Astrocyte (in vitro differentiated cells and primary cell): ENCODE results near the gene SIAH2. TPM values are rescaled to one million over a fixed set of nuclear protein-coding genes. Genes with fewer than 3 reads are reported as not detected.

ENCODE experiments used
- DNase-seq: peaks from one replicate; pipeline ENCODE4 v3.0.0-alpha.2; 2010; ENCODE audit warnings: low read depth
- FAIRE-seq: peaks from 2 replicates; lab custom pipeline; 2011; peaks lifted over from hg19 to GRCh38; lab: Jason Lieb, UNC
- H2AFZ ChIP-seq: 2 replicates; pipeline ENCODE4 v1.6.0; 2012; ENCODE audit warnings: low read depth, low read length, inconsistent platforms
- H3K27ac ChIP-seq: 2 replicates; pipeline ENCODE4 v1.5.1; 2011; ENCODE audit warnings: low read depth, low read length, inconsistent platforms
- H3K27me3 ChIP-seq: 2 replicates; pipeline ENCODE4 v1.6.0; 2011; ENCODE audit warnings: low read length, inconsistent platforms; ENCODE audit not compliant: insufficient read depth
- H3K36me3 ChIP-seq: 2 replicates; pipeline ENCODE4 v1.5.1; 2011; ENCODE audit warnings: low read length, inconsistent platforms; ENCODE audit not compliant: insufficient read depth
- H3K4me1 ChIP-seq: 2 replicates; pipeline ENCODE4 v1.5.1; 2011; ENCODE audit warnings: low read length, inconsistent platforms; ENCODE audit not compliant: insufficient read depth
- H3K4me2 ChIP-seq: 2 replicates; pipeline ENCODE4 v1.6.0; 2012; ENCODE audit warnings: low read length, inconsistent platforms
- H3K4me3 ChIP-seq: 2 replicates; pipeline ENCODE4 v1.5.1; 2011; ENCODE audit warnings: low read depth, mild to moderate bottlenecking, low read length, inconsistent platforms; ENCODE audit not compliant: insufficient read depth
- H3K79me2 ChIP-seq: 2 replicates; pipeline ENCODE4 v1.6.0; 2012; ENCODE audit warnings: mild to moderate bottlenecking, low read length, inconsistent platforms; ENCODE audit not compliant: insufficient read depth
- H3K9ac ChIP-seq: 2 replicates; pipeline ENCODE4 v1.6.0; 2012; ENCODE audit warnings: mild to moderate bottlenecking, low read length, inconsistent platforms
- H3K9me3 ChIP-seq: 2 replicates; pipeline ENCODE4 v1.5.1; 2012; ENCODE audit warnings: low read depth, mild to moderate bottlenecking, low read length, inconsistent platforms; ENCODE audit not compliant: insufficient read depth
- H4K20me1 ChIP-seq: 2 replicates; pipeline ENCODE4 v1.6.0; 2012; ENCODE audit warnings: low read length, inconsistent platforms; ENCODE audit not compliant: insufficient read depth
- H3K27ac Mint-ChIP-seq: one replicate; pipeline ENCODE4 v1.8.0; 2021; ENCODE audit warnings: mild to moderate bottlenecking, mixed read lengths; ENCODE audit not compliant: unreplicated experiment
- H3K27me3 Mint-ChIP-seq: one replicate; pipeline ENCODE4 v1.8.0; 2021; ENCODE audit warnings: low read depth, mixed read lengths; ENCODE audit not compliant: unreplicated experiment
- H3K36me3 Mint-ChIP-seq: one replicate; pipeline ENCODE4 v1.8.0; 2021; ENCODE audit warnings: low read depth, mixed read lengths; ENCODE audit not compliant: unreplicated experiment
- H3K4me1 Mint-ChIP-seq: one replicate; pipeline ENCODE4 v1.8.0; 2021; ENCODE audit warnings: low read depth, mixed read lengths; ENCODE audit not compliant: unreplicated experiment
- H3K4me3 Mint-ChIP-seq: one replicate; pipeline ENCODE4 v1.8.0; 2021; ENCODE audit warnings: mild to moderate bottlenecking, moderate library complexity, mixed read lengths; ENCODE audit not compliant: unreplicated experiment
- H3K9me3 Mint-ChIP-seq: one replicate; pipeline ENCODE4 v1.8.0; 2021; ENCODE audit warnings: mild to moderate bottlenecking, mixed read lengths; ENCODE audit not compliant: unreplicated experiment
- CTCF ChIP-seq: IDR thresholded peaks from 2 replicates; pipeline ENCODE4 v1.5.1; 2011; ENCODE audit warnings: low read depth, mild to moderate bottlenecking, inconsistent platforms, low read length, moderate library complexity; ENCODE audit not compliant: insufficient read depth
- EZH2 ChIP-seq: IDR thresholded peaks from 2 replicates; pipeline ENCODE4 v1.6.1; 2012; ENCODE audit warnings: mild to moderate bottlenecking, low read length, inconsistent platforms; ENCODE audit not compliant: insufficient read depth
- total RNA-seq: library from RNA; stranded (reverse); gene quantifications from 2 replicates; pipeline ENCODE4 v1.2.1, GENCODE V29; 2021

Gene SIAH2
- total RNA-seq, 1 donor from 2014 or later: 39.3 TPM

DNA sequence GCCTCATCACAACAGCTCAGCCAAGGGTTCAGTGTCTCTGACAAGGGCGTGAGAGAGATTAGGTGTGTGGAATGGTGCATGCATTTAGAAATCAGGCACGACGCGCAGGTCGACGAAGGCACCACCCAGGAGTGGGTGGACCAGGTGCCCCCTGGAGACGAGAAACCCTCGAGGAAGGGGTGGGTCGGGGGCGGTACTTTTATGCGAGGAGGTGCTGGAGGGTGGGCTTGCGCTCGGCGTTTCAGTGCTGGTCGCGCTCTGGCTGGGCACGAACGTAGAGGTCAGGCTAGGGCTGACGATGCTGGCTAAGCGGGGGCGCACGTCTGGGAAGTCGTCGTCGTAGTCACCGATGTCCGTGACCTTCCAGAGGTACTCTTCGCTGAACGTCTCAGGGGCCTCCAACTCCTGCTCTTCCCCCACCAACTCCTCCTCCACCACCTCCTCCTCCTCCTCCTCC, 59.6 kb downstream of the SIAH2 start:
- H3K9me3 Mint-ChIP-seq: no peaks in the 10 kb centered on the region

DNA sequence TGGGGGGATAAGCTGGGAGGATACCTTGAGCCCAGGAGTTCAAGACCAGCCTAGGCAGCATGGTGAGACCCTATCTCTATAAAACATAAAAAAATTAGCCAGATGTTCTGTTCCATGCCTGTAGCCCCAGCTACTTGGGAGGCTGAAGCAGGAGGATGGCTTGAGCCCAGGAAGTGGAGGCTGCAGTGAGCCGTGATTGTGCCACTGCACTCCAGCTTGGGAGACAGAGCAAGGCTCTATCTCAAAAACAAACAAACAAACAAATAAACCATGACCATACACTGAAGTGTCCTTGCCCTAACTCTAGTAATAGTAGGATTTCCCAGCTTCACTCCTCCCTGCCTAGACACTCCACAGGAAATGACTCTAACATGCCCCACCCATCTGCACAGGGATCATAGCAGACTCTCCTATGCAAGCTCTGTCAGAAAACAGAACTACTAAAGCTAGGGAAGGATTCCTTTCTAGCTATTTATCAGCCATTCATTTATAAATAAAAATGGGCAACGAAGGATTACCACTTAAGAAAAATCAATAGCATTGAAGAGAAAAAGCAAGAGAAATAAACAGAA, 63.8 kb downstream of the SIAH2 start:
- H3K9me3 ChIP-seq: no peaks in the 10 kb centered on the region
- Mint-ChIP-seq H3K27me3 (no peaks in the 10 kb centered on the region), H3K4me3 (no peak overlapping the region), H3K36me3 (no peaks in the 10 kb centered on the region), H3K9me3 (peaks cover 5% of the 10 kb centered on the region), H3K4me1 (peaks cover 13% of the 10 kb centered on the region), H3K27ac (no peak overlapping the region)
- TF ChIP-seq CTCF (no peak), EZH2 (no peak)
- no peak for FAIRE-seq
- no peaks in the 10 kb centered on the region for H3K36me3 ChIP-seq
- H3K4me3 ChIP-seq: no peak overlapping the region
- peak; percentile 22 for DNase-seq
- H2AFZ ChIP-seq: peak overlapping the region; percentile 37
- H3K79me2 ChIP-seq: no peaks in the 10 kb centered on the region
- H4K20me1 ChIP-seq: no peaks in the 10 kb centered on the region
- peak overlapping the region; percentile 1 for H3K9ac ChIP-seq
- no peaks in the 10 kb centered on the region for H3K27me3 ChIP-seq
- peak overlapping the region; percentile 5 for H3K27ac ChIP-seq
- H3K4me2 ChIP-seq: peak overlapping the region; percentile 28
- H3K4me1 ChIP-seq: peaks cover 8% of the 10 kb centered on the region

More for the DNA sequence above, 59.6 kb downstream of the SIAH2 start:
- H3K36me3 ChIP-seq: no peaks in the 10 kb centered on the region
- FAIRE-seq: no peak
- peak overlapping the region; percentile 94 for H2AFZ ChIP-seq
- peak overlapping the region; percentile 93 for H3K4me3 Mint-ChIP-seq
- no peaks in the 10 kb centered on the region for H3K27me3 Mint-ChIP-seq
- H3K9ac ChIP-seq: peak overlapping the region; percentile 92
- H3K79me2 ChIP-seq: no peaks in the 10 kb centered on the region
- no peaks in the 10 kb centered on the region for H3K27me3 ChIP-seq
- peak overlapping the region; percentile 76 for H3K4me3 ChIP-seq
- H3K27ac ChIP-seq: peak overlapping the region; percentile 68
- H3K4me1 Mint-ChIP-seq: peaks cover 4% of the 10 kb centered on the region
- H3K27ac Mint-ChIP-seq: no peak overlapping the region
- H4K20me1 ChIP-seq: no peaks in the 10 kb centered on the region
- TF ChIP-seq EZH2 (no peak), CTCF (no peak)
- no peak for DNase-seq
- H3K36me3 Mint-ChIP-seq: peaks cover 3% of the 10 kb centered on the region
- H3K9me3 ChIP-seq: no peaks in the 10 kb centered on the region
- H3K4me1 ChIP-seq: peaks cover 12% of the 10 kb centered on the region
- peak overlapping the region; percentile 91 for H3K4me2 ChIP-seq

- DNase-seq: peak; percentile 29
- no peak overlapping the region for H3K4me3 Mint-ChIP-seq
- no peaks in the 10 kb centered on the region for H3K79me2 ChIP-seq
- peaks cover 3% of the 10 kb centered on the region for H3K9me3 ChIP-seq
- no peaks in the 10 kb centered on the region for H4K20me1 ChIP-seq
- H3K4me3 ChIP-seq: no peak overlapping the region
- FAIRE-seq: no peak
- H3K9ac ChIP-seq: no peak overlapping the region
- H3K27ac ChIP-seq: no peak overlapping the region
- no peaks in the 10 kb centered on the region for H3K27me3 Mint-ChIP-seq
- TF ChIP-seq EZH2 (no peak), CTCF (no peak)
- H3K4me1 Mint-ChIP-seq: peaks cover 13% of the 10 kb centered on the region
- peaks cover 3% of the 10 kb centered on the region for H3K4me1 ChIP-seq
- H3K36me3 Mint-ChIP-seq: no peaks in the 10 kb centered on the region
- H3K9me3 Mint-ChIP-seq: peaks cover 11% of the 10 kb centered on the region
- H3K27me3 ChIP-seq: no peaks in the 10 kb centered on the region
- no peak overlapping the region for H3K4me2 ChIP-seq
- peak overlapping the region; percentile 55 for H2AFZ ChIP-seq
- H3K27ac Mint-ChIP-seq: peak overlapping the region; percentile 43
- no peaks in the 10 kb centered on the region for H3K36me3 ChIP-seq
These were observed 65.3 kb downstream of the SIAH2 start for GRCh38 chr3:150697646-150698045.
